Vagina (tissue), 2 donors: ENCODE results near the gene TEX2.

Source experiments
- CTCF ChIP-seq, 3 experiments: fragments of 450-650 bp in 2 of 3; fragments of 200-600 bp in 1 of 3; sonication (generic) in 1 of 3; IDR thresholded peaks; one replicate each; pipeline ENCODE4 v1.5.1; 2017 to 2019; ENCODE audit warnings: antibody characterized with exemption in 3 of 3, mild to moderate bottlenecking in 2 of 3, moderate library complexity in 2 of 3
- POLR2AphosphoS5 ChIP-seq, 2 donors: sonication (generic); formaldehyde crosslinking; IDR thresholded peaks; one replicate each; pipeline ENCODE4 v1.9.0; 2017; ENCODE audit warnings: antibody characterized with exemption in 2 of 2, mild to moderate bottlenecking in 2 of 2, low read depth in 1 of 2; ENCODE audit not compliant: insufficient read depth in 1 of 2

DNA sequence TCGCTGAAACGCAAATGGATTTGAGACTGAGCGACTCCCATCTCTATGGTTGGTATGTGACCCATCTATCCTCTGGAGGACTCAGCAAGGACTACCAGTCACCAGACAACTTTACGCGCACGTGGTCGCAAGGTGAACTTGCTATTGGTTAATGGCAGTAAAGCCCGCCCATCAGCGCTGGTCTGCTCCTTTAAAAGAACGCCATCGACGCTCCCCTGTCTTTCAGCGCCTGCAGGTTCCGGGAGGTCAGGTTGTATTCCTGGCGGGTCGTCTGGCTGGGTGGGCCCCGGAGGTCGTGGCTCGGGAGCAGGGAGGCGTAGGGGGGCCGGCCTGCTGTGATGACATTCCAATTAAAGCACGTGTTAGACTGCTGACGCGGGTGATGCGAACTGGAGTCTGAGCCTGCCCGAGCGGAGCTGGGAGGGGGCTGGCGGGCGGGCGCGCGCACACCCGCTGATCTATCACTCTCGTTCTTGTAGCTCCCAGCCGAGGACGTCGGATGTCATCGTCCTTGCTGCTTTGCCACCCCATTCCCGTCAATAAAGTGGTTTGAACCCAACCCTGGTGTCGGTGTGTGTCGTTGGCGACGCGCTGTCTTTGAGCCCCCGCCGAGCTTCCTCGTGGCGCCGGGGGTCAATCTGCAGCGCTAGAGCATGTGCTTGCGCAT, 117.2 kb downstream of the TEX2 start:
- TF ChIP-seq CTCF (IDR thresholded peaks at IDR 0.05) (no peak), POLR2AphosphoS5 (IDR thresholded peaks at IDR 0.05; ENCODE audit: insufficient read depth in 1 of 2, low read depth in 1 of 2) (peak; percentile 92 to 100)
